ENCODE data around the gene FOXG1. TPM values are rescaled to one million over a fixed set of nuclear protein-coding genes. Genes with fewer than 3 reads are reported as not detected.

The FOXG1 gene
- total RNA-seq, result not detected

GRCh38 chr14:28766469-28766955 lies at the start of gene FOXG1:
Gene FOXG1 (plus strand): TSS chr14:28766787. CDS start chr14:28767280, 493 bp downstream.
- no peak for DNase-seq
- peaks cover 58% of the 10 kb centered on the region for H3K27me3 Mint-ChIP-seq
- peaks cover 14% of the 10 kb centered on the region for H3K36me3 Mint-ChIP-seq
- CTCF ChIA-PET, result no interaction called here
- H3K27ac Mint-ChIP-seq, result no peak within 1 kb of the TSS
- POLR2A ChIA-PET, result no interaction called here
- H3K9me3 Mint-ChIP-seq, result peaks cover 8% of the 10 kb centered on the region
- intact Hi-C loops (cut with micrococcal nuclease), result no loop called here
- peak within 1 kb of the TSS; percentile 27 for H3K4me3 Mint-ChIP-seq
- peaks cover 8% of the 10 kb centered on the region for H3K4me1 Mint-ChIP-seq (ENCODE audit: low read depth)

DNA sequence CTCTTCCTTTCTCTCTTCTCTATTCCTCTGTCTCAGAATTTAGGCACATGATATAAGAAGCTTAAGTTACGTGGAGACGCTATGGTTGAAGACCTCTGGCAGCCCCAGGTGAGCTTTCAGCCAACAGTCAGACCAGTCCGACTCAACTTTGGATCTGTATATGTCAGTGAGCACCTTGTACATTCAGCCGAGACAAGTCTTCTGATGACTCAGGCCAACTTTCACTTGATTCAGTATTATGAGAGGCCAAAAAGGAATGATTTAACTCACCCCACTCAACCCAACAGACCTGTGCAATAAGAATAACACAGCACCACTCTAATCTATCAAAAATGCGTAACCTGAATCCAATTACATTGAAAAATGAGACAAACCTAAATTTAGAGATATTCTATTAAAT lies 47.5 kb upstream of the FOXG1 start:
- Mint-ChIP-seq H3K4me1 (ENCODE audit: low read depth) (no peaks in the 10 kb centered on the region), H3K4me3 (no peak overlapping the region), H3K27ac (no peak overlapping the region), H3K27me3 (no peaks in the 10 kb centered on the region), H3K9me3 (peaks cover 29% of the 10 kb centered on the region), H3K36me3 (no peaks in the 10 kb centered on the region)
- intact Hi-C loops (cut with micrococcal nuclease), result no loop called here
- CTCF ChIA-PET, result no interaction called here
- no peak for DNase-seq
- POLR2A ChIA-PET, result no interaction called here

- ChIA-PET CTCF (no interaction called here), POLR2A (no interaction called here)
- Mint-ChIP-seq H3K27me3 (no peaks in the 10 kb centered on the region), H3K4me1 (ENCODE audit: low read depth) (no peaks in the 10 kb centered on the region), H3K27ac (no peak overlapping the region), H3K9me3 (peaks cover 10% of the 10 kb centered on the region), H3K4me3 (no peak overlapping the region), H3K36me3 (no peaks in the 10 kb centered on the region)
- no peak for DNase-seq
- intact Hi-C loops (cut with micrococcal nuclease), result no loop called here
These were observed 35.2 kb upstream of the FOXG1 start for GRCh38 chr14:28731358-28731757.

- Mint-ChIP-seq H3K4me3 (no peak overlapping the region), H3K27ac (no peak overlapping the region), H3K4me1 (ENCODE audit: low read depth) (no peaks in the 10 kb centered on the region), H3K27me3 (no peaks in the 10 kb centered on the region), H3K9me3 (peaks cover 18% of the 10 kb centered on the region), H3K36me3 (no peaks in the 10 kb centered on the region)
- intact Hi-C loops (cut with micrococcal nuclease), result no loop called here
- POLR2A ChIA-PET, result no interaction called here
- no peak for DNase-seq
- CTCF ChIA-PET, result no interaction called here
These were observed 24.3 kb upstream of the FOXG1 start for GRCh38 chr14:28742171-28742846.

- no peaks in the 10 kb centered on the region for H3K36me3 Mint-ChIP-seq
- H3K27ac Mint-ChIP-seq, result no peak overlapping the region
- H3K9me3 Mint-ChIP-seq, result peaks cover 18% of the 10 kb centered on the region
- ChIA-PET CTCF (no interaction called here), POLR2A (no interaction called here)
- no peaks in the 10 kb centered on the region for H3K27me3 Mint-ChIP-seq
- H3K4me3 Mint-ChIP-seq, result no peak overlapping the region
- H3K4me1 Mint-ChIP-seq (ENCODE audit: low read depth), result no peaks in the 10 kb centered on the region
- intact Hi-C loops (cut with micrococcal nuclease), result no loop called here
- DNase-seq, result no peak
These were observed 22.5 kb upstream of the FOXG1 start for GRCh38 chr14:28744126-28744525.

GRCh38 chr14:28745176-28745575 lies 21.4 kb upstream of the FOXG1 start:
- DNase-seq, result no peak

DNA sequence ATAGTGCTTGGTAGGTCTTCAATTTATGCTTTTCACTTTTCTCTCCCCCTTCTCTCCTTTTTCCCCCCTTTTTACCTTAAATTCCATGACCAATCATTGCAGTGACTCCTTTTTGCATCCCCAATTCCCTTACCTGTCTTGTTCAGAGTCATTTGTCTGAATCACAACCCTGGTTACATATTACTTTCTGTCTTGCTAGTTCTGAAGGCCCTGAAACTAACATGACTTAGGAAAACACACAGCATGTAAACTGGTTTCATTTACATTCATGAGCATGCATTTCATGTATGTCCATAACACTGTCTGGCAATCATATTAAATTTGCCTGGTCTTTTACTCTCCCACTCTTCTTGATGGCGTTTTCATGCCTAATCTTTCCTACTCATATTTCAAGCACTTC lies 20.3 kb upstream of the FOXG1 start:
- no peak overlapping the region for H3K4me3 Mint-ChIP-seq
- intact Hi-C loops (cut with micrococcal nuclease), result no loop called here
- no peak for DNase-seq
- ChIA-PET CTCF (no interaction called here), POLR2A (no interaction called here)
- no peak overlapping the region for H3K27ac Mint-ChIP-seq
- H3K36me3 Mint-ChIP-seq, result no peaks in the 10 kb centered on the region
- no peaks in the 10 kb centered on the region for H3K27me3 Mint-ChIP-seq
- H3K9me3 Mint-ChIP-seq, result peaks cover 21% of the 10 kb centered on the region
- no peaks in the 10 kb centered on the region for H3K4me1 Mint-ChIP-seq (ENCODE audit: low read depth)

More at GRCh38 chr14:28745176-28745575, 21.4 kb upstream of the FOXG1 start:
- Mint-ChIP-seq H3K36me3 (no peaks in the 10 kb centered on the region), H3K27me3 (no peaks in the 10 kb centered on the region), H3K27ac (no peak overlapping the region), H3K4me1 (ENCODE audit: low read depth) (no peaks in the 10 kb centered on the region), H3K4me3 (no peak overlapping the region), H3K9me3 (peaks cover 20% of the 10 kb centered on the region)
- intact Hi-C loops (cut with micrococcal nuclease), result no loop called here
- ChIA-PET POLR2A (no interaction called here), CTCF (no interaction called here)

DNA sequence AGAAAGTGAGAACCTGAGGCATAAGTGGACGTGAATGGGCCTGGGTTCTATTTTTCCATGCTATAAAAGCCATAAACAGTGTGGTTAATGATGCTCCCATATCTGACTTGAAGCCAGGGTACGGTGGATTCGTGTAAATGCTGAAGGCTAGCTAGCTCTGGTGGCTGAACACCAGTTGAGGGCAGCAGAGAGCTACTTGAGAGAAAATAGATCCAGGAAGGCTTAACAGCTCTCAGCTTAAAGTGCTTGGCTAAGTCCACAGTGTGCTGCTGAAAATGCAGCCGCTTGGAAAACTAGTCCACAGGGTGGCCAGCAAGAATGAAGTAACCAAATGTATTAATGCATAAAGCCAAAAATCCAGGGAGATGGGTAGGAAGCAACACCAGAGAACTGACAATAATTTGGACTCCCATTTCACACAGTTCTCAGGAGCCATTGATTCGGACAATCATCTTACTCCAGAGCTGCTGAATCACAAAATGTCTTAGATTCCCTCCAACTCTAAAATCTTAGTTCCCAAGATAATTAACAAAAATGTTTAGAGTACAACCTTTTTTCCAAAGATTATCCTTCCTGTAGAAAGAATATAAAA lies 15.0 kb upstream of the FOXG1 start:
- POLR2A ChIA-PET, result no interaction called here
- DNase-seq, result peak; percentile 20
- CTCF ChIA-PET, result interaction anchor here (0.9 to 1.4 kb wide), 2 partner anchors 14 to 1519 kb away, joined by 3 to 4 read pairs; no protein-coding TSS in a partner anchor
- Mint-ChIP-seq H3K4me1 (ENCODE audit: low read depth) (no peaks in the 10 kb centered on the region), H3K27ac (no peak overlapping the region), H3K4me3 (no peak overlapping the region), H3K36me3 (no peaks in the 10 kb centered on the region), H3K27me3 (peaks cover 27% of the 10 kb centered on the region), H3K9me3 (peaks cover 11% of the 10 kb centered on the region)
- intact Hi-C loops (cut with micrococcal nuclease), result loop anchor here (5.0 kb wide), 2 partner anchors 771 to 786 kb away; no protein-coding TSS in a partner anchor

DNA sequence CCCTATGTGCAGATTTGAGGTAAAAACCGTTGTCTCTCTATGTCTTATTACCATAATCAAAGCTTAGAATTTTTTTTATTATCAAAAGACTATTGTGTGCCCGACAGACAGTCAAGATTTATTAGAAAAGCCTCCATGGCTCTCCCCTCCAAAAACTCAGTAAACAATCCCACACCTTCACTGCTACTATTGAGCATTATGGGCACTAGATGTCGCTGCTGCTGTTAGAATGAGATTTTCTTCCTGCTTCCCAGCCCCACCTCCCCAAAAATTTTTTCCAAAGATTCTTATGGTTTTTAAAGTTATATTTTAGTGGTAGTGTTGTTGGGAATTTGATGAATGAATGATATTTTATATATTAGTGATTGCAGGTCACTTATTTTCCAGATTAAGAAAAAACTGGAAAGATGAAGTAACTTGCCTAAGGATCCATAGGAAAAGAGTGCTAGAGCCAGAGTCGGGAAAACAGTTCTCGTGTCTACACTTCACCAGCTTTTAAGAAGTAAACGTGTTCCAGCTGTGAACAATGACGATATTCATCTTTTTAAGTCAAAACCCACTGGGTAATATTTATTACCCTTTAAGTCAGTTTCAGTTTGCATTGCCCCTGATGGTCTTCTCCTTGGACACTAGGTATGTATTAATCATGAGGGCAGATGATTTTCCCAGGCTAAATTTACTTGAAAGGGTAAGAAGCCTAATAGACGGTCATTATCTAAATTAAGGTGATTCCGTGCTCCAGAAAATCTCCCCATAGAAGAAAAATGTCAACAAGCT lies 12.2 kb upstream of the FOXG1 start:
- Mint-ChIP-seq H3K4me1 (ENCODE audit: low read depth) (no peaks in the 10 kb centered on the region), H3K4me3 (no peak overlapping the region), H3K36me3 (peaks cover 3% of the 10 kb centered on the region), H3K9me3 (peaks cover 2% of the 10 kb centered on the region), H3K27me3 (peaks cover 51% of the 10 kb centered on the region), H3K27ac (no peak overlapping the region)
- ChIA-PET CTCF (no interaction called here), POLR2A (no interaction called here)
- DNase-seq, result no peak
- intact Hi-C loops (cut with micrococcal nuclease), result loop anchor here (5.0 kb wide), 2 partner anchors 768 to 783 kb away; no protein-coding TSS in a partner anchor

DNA sequence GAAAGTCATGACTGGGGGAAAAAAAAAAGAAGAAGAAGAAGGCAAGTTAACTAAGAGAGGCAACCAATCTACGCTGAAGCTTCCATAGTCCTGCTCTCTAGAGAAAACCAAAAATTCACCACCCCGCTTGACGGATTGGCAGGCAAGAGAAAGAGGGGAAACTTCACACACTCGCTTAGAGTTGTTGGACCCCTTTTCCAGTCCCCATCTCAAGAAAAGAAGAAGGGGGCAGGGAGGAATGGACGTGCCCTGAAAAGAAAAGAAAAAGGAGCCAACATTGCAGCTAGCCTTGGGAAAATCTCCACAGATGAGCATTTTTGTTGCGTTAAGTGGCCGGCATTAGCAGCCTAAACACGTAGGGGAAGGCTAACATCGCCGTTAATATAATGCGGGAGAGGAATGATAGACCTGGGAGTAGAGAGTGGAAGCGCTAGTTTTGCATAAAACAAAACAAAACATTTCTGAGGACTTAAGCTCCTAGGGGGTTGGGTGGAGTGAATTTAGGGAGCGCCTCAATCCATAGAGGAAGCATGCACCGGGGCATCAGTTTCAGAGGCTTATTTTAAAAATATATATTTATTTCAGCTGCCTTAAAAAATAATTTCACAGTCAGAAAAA lies 11.3 kb upstream of the FOXG1 start:
- intact Hi-C loops (cut with micrococcal nuclease), result no loop called here
- POLR2A ChIA-PET, result no interaction called here

GRCh38 chr14:28755884-28756268 lies 10.7 kb upstream of the FOXG1 start:
- H3K4me1 Mint-ChIP-seq (ENCODE audit: low read depth), result no peaks in the 10 kb centered on the region
- H3K4me3 Mint-ChIP-seq, result no peak overlapping the region
- peaks cover 8% of the 10 kb centered on the region for H3K36me3 Mint-ChIP-seq
- no peak overlapping the region for H3K27ac Mint-ChIP-seq
- DNase-seq, result no peak
- CTCF ChIA-PET, result no interaction called here
- intact Hi-C loops (cut with micrococcal nuclease), result no loop called here
- H3K27me3 Mint-ChIP-seq, result peaks cover 61% of the 10 kb centered on the region
- POLR2A ChIA-PET, result no interaction called here
- H3K9me3 Mint-ChIP-seq, result peaks cover 5% of the 10 kb centered on the region

More for the DNA sequence above, 11.3 kb upstream of the FOXG1 start:
- Mint-ChIP-seq H3K36me3 (peaks cover 8% of the 10 kb centered on the region), H3K4me1 (ENCODE audit: low read depth) (no peaks in the 10 kb centered on the region), H3K4me3 (no peak overlapping the region), H3K9me3 (peaks cover 5% of the 10 kb centered on the region), H3K27ac (no peak overlapping the region), H3K27me3 (peaks cover 59% of the 10 kb centered on the region)
- CTCF ChIA-PET, result no interaction called here
- no peak for DNase-seq

- peaks cover 8% of the 10 kb centered on the region for H3K36me3 Mint-ChIP-seq
- DNase-seq, result no peak
- ChIA-PET CTCF (interaction anchor here (1.0 kb wide), 1 partner anchor 17 kb away, joined by 5 read pairs; no protein-coding TSS in a partner anchor), POLR2A (no interaction called here)
- intact Hi-C loops (cut with micrococcal nuclease), result no loop called here
- H3K4me1 Mint-ChIP-seq (ENCODE audit: low read depth), result no peaks in the 10 kb centered on the region
- no peak overlapping the region for H3K27ac Mint-ChIP-seq
- no peak overlapping the region for H3K4me3 Mint-ChIP-seq
- H3K9me3 Mint-ChIP-seq, result peaks cover 5% of the 10 kb centered on the region
- peaks cover 66% of the 10 kb centered on the region for H3K27me3 Mint-ChIP-seq
These were observed 10.2 kb upstream of the FOXG1 start for GRCh38 chr14:28756269-28756883.
